ENCODE data around the gene BTBD9. TPM values are rescaled to one million over a fixed set of nuclear protein-coding genes. Genes with fewer than 3 reads are reported as not detected.

BTBD9 gene
- total and polyA plus RNA-seq, 2 donors (not counting 3 experiments of a cell fraction or from before 2014, with no cell fraction given), result 4.9 to 15.0 TPM

DNA sequence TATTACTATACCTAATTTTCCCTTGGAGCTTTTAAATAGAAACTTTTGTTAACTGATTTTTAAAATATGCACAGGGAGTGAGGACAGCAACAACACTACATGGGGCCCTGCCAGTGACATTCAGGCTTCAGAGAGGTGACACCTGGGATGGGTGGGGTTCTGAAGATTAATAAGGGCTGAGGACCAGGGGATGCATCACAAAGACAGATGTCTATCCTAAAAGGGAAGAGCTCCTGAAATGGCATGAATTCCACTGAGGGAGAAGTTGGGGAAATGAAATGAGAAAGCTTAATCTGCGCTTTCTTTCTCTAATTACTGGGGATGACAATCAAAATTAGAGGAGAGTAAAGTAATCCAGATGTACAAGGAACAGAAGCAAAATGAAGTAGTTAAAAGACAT, 162.8 kb downstream of the BTBD9 start:
- dilution Hi-C loops (cut with MboI; ENCODE audit: extremely low pct_ligation_motif_present, low sequenced_read_pairs) (no loop called here), intact Hi-C loops (cut with micrococcal nuclease) (no loop called here)
- TF ChIP-seq MYC (IDR thresholded peaks at IDR 0.05; ENCODE audit: low read depth, low read length) (no peak), POLR2AphosphoS5 (IDR thresholded peaks at IDR 0.05; ENCODE audit: insufficient read depth, low read depth, low read length) (no peak), POLR2A (IDR thresholded peaks at IDR 0.05; ENCODE audit: low read depth, low read length) (no peak)
- no peak overlapping the region for H3K4me2 ChIP-seq (ENCODE audit: insufficient read depth, low read length)
- H3K9me1 ChIP-seq (replicated peaks; ENCODE audit: control insufficient read depth, extremely low read depth, insufficient read depth, low read length), result no peaks in the 10 kb centered on the region
- no peaks in the 10 kb centered on the region for H3K27me3 ChIP-seq (ENCODE audit: control insufficient read depth in 2 of 2, insufficient read depth in 2 of 2, low read length in 2 of 2)
- BruUV-seq (replicated peaks), result no TSS peak
- CTCF ChIA-PET, result interaction anchor here (0.9 to 1.8 kb wide), 3 partner anchors 10 to 17 kb away, joined by 3 to 7 read pairs (median 4); no protein-coding TSS in a partner anchor
- no peak overlapping the region for H3K9ac ChIP-seq (replicated peaks; ENCODE audit: extremely low read depth, insufficient read depth, low read length)
- H3K27ac ChIP-seq (ENCODE audit: insufficient read depth, low read depth, low read length), result no peak overlapping the region
- FAIRE-seq (no peak), DNase-seq (ENCODE audit: low read depth, low spot score) (no peak)
- no peak overlapping the region for H3K4me3 ChIP-seq (replicated peaks in 1 of 3; ENCODE audit: insufficient read depth in 1 of 3, low read depth in 1 of 3, low read length in 3 of 3)
- no peaks in the 10 kb centered on the region for H3K9me3 ChIP-seq (replicated peaks; ENCODE audit: control insufficient read depth, insufficient read depth, low read length)
- no peaks in the 10 kb centered on the region for H3K4me1 ChIP-seq (ENCODE audit: control insufficient read depth, extremely low read depth, insufficient read depth, low read length)
- H2AFZ ChIP-seq (ENCODE audit: low read depth, low read length), result no peak overlapping the region
- no peaks in the 10 kb centered on the region for H3K79me2 ChIP-seq (ENCODE audit: control insufficient read depth, insufficient read depth, low read length)
- no peaks in the 10 kb centered on the region for H3K36me3 ChIP-seq (ENCODE audit: control insufficient read depth in 2 of 2, extremely low read depth in 1 of 2, insufficient read depth in 2 of 2, low read length in 2 of 2)
- POLR2A ChIA-PET, result no interaction called here
- H4K20me1 ChIP-seq (replicated peaks; ENCODE audit: control insufficient read depth, extremely low read depth, insufficient read depth, low read length), result no peaks in the 10 kb centered on the region

DNA sequence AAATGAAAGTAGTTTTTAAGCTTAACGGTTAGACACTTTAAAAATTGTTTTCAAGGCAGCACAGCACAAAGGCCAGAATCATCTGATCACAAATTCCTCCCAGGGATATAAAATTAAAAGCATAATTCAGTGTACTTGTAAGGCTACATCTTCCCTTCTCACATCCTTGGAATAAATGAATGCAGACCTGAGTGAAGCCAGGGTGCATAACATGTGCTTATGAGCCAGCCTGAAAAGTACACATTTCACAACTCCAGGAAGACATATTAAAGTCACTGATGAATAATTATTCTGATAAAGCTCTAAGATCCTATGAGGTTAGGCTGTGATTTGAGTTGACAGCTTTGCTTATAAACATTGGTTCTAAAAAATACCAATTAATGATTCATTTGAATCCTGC, 163.6 kb downstream of the BTBD9 start:
- no peak overlapping the region for H3K4me3 ChIP-seq (replicated peaks in 1 of 3; ENCODE audit: insufficient read depth in 1 of 3, low read depth in 1 of 3, low read length in 3 of 3)
- H3K9ac ChIP-seq (replicated peaks; ENCODE audit: extremely low read depth, insufficient read depth, low read length), result no peak overlapping the region
- intact Hi-C loops (cut with micrococcal nuclease), result no loop called here
- POLR2A ChIA-PET, result no interaction called here
- FAIRE-seq (no peak), DNase-seq (ENCODE audit: low read depth, low spot score) (no peak)
- no peak overlapping the region for H2AFZ ChIP-seq (ENCODE audit: low read depth, low read length)
- H3K9me3 ChIP-seq (replicated peaks; ENCODE audit: control insufficient read depth, insufficient read depth, low read length), result no peaks in the 10 kb centered on the region
- no peak for TF ChIP-seq MYC (IDR thresholded peaks at IDR 0.05; ENCODE audit: low read depth, low read length)
- TF ChIP-seq GATA2 (IDR thresholded peaks at IDR 0.05; ENCODE audit: insufficient read depth, insufficient read length, low read depth, low read length), result no peak
- no peak for TF ChIP-seq POLR2AphosphoS5 (IDR thresholded peaks at IDR 0.05; ENCODE audit: insufficient read depth, low read depth, low read length)
- no peak for TF ChIP-seq JUN (IDR thresholded peaks at IDR 0.05; ENCODE audit: borderline replicate concordance, insufficient read depth, insufficient read length, low read depth)
- TF ChIP-seq EZH2 (IDR thresholded peaks at IDR 0.05; ENCODE audit: borderline replicate concordance, low read depth, low read length, severe bottlenecking), result no peak
- TF ChIP-seq POLR2A (IDR thresholded peaks at IDR 0.05; ENCODE audit: low read depth, low read length), result no peak
- no peak for TF ChIP-seq FOS (IDR thresholded peaks at IDR 0.05; ENCODE audit: borderline replicate concordance, insufficient read depth, low read length)
- TF ChIP-seq, protein P1, sequence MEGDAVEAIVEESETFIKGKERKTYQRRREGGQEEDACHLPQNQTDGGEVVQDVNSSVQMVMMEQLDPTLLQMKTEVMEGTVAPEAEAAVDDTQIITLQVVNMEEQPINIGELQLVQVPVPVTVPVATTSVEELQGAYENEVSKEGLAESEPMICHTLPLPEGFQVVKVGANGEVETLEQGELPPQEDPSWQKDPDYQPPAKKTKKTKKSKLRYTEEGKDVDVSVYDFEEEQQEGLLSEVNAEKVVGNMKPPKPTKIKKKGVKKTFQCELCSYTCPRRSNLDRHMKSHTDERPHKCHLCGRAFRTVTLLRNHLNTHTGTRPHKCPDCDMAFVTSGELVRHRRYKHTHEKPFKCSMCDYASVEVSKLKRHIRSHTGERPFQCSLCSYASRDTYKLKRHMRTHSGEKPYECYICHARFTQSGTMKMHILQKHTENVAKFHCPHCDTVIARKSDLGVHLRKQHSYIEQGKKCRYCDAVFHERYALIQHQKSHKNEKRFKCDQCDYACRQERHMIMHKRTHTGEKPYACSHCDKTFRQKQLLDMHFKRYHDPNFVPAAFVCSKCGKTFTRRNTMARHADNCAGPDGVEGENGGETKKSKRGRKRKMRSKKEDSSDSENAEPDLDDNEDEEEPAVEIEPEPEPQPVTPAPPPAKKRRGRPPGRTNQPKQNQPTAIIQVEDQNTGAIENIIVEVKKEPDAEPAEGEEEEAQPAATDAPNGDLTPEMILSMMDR (IDR thresholded peaks at IDR 0.05; ENCODE audit: extremely low read depth in 1 of 2, insufficient read depth in 1 of 2, low read depth in 1 of 2, low read length in 2 of 2), result no peak
- TF ChIP-seq, protein P2, sequence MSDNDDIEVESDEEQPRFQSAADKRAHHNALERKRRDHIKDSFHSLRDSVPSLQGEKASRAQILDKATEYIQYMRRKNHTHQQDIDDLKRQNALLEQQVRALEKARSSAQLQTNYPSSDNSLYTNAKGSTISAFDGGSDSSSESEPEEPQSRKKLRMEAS (IDR thresholded peaks at IDR 0.05; ENCODE audit: insufficient read depth, insufficient read length), result no peak
- H3K27me3 ChIP-seq (ENCODE audit: control insufficient read depth in 2 of 2, insufficient read depth in 2 of 2, low read length in 2 of 2), result no peaks in the 10 kb centered on the region
- H3K9me1 ChIP-seq (replicated peaks; ENCODE audit: control insufficient read depth, extremely low read depth, insufficient read depth, low read length), result no peaks in the 10 kb centered on the region
- CTCF ChIA-PET, result interaction anchor here (0.9 to 1.8 kb wide), 4 partner anchors 9 to 442 kb away, joined by 3 to 7 read pairs (median 3); no protein-coding TSS in a partner anchor
- no peak overlapping the region for H3K4me2 ChIP-seq (ENCODE audit: insufficient read depth, low read length)
- H3K36me3 ChIP-seq (ENCODE audit: control insufficient read depth in 2 of 2, extremely low read depth in 1 of 2, insufficient read depth in 2 of 2, low read length in 2 of 2), result no peaks in the 10 kb centered on the region
- no peaks in the 10 kb centered on the region for H3K4me1 ChIP-seq (ENCODE audit: control insufficient read depth, extremely low read depth, insufficient read depth, low read length)
- H3K79me2 ChIP-seq (ENCODE audit: control insufficient read depth, insufficient read depth, low read length), result no peaks in the 10 kb centered on the region
- dilution Hi-C loops (cut with MboI; ENCODE audit: extremely low pct_ligation_motif_present, low sequenced_read_pairs), result no loop called here
- no peak overlapping the region for H3K27ac ChIP-seq (ENCODE audit: insufficient read depth, low read depth, low read length)
- BruUV-seq (replicated peaks), result no TSS peak
- H4K20me1 ChIP-seq (replicated peaks; ENCODE audit: control insufficient read depth, extremely low read depth, insufficient read depth, low read length), result no peaks in the 10 kb centered on the region

All from endothelial cell of umbilical vein (primary cell).